ENCODE measurements around the gene SDCCAG8. TPM values are rescaled to one million over a fixed set of nuclear protein-coding genes. Genes with fewer than 3 reads are reported as not detected.
A peak's percentile ranks its signal among the peaks of the same experiment; 100 is the strongest.
"Not testable (repeated sequence)": the region's sequence is repeated elsewhere in the genome, so short reads cannot be mapped to it uniquely, and the experiment has no call there.

Gene SDCCAG8
- total and polyA plus RNA-seq, 4 donors: 25.4 to 96.7 (median 48.2) TPM

DNA sequence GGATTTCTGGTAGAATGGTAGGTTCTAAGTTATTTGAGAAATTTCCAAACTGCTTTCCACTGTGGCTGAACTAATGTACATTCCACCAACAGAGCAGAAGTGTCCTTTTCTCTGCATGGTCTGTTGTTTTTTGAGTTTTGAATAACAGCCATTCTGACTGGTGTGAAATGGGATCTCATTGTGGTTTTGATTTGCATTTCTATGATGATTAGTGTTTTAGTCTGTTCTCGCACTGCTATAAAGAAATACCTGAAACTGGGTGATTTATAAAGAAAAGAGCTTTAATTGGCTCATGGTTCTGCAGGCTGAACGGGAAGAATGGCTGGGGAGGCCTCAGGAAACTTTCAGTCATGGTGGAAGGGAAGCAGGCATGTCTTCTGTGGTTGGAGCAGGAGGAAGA lies 80.3 kb downstream of the SDCCAG8 start:
- no peak for DNase-seq
- no peak overlapping the region for H3K27ac ChIP-seq (ENCODE audit: low read depth in 1 of 2, low read length in 1 of 2)
- 68 to 84% methylated on average over 2 of the region's 2 CpGs for WGBS, 2 donors
- no peaks in the 10 kb centered on the region for H3K9me3 ChIP-seq (ENCODE audit: control insufficient read depth in 4 of 4, insufficient read depth in 3 of 4, low read length in 3 of 4)
- TF ChIP-seq, protein P1, sequence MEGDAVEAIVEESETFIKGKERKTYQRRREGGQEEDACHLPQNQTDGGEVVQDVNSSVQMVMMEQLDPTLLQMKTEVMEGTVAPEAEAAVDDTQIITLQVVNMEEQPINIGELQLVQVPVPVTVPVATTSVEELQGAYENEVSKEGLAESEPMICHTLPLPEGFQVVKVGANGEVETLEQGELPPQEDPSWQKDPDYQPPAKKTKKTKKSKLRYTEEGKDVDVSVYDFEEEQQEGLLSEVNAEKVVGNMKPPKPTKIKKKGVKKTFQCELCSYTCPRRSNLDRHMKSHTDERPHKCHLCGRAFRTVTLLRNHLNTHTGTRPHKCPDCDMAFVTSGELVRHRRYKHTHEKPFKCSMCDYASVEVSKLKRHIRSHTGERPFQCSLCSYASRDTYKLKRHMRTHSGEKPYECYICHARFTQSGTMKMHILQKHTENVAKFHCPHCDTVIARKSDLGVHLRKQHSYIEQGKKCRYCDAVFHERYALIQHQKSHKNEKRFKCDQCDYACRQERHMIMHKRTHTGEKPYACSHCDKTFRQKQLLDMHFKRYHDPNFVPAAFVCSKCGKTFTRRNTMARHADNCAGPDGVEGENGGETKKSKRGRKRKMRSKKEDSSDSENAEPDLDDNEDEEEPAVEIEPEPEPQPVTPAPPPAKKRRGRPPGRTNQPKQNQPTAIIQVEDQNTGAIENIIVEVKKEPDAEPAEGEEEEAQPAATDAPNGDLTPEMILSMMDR (IDR thresholded peaks at IDR 0.05; ENCODE audit: control extremely low read depth, extremely low read depth): no peak
- no peak overlapping the region for H3K4me3 ChIP-seq
- no peak for ATAC-seq (ENCODE audit: insufficient read depth, low FRiP score)
- H3K4me1 ChIP-seq (ENCODE audit: control insufficient read depth in 5 of 5, insufficient read depth in 5 of 5, low read length in 5 of 5): no peaks in the 10 kb centered on the region
- H3K27me3 ChIP-seq (ENCODE audit: control insufficient read depth in 3 of 3, insufficient read depth in 3 of 3, low read length in 2 of 3): no peaks in the 10 kb centered on the region
- H3K9ac ChIP-seq (ENCODE audit: insufficient read depth in 1 of 2, low read length in 2 of 2): no peak overlapping the region
- H3K36me3 ChIP-seq (ENCODE audit: control insufficient read depth in 4 of 4, insufficient read depth in 4 of 4, low read length in 4 of 4): peaks cover 8 to 17% (median 15%) of the 10 kb centered on the region in 4 donors

DNA sequence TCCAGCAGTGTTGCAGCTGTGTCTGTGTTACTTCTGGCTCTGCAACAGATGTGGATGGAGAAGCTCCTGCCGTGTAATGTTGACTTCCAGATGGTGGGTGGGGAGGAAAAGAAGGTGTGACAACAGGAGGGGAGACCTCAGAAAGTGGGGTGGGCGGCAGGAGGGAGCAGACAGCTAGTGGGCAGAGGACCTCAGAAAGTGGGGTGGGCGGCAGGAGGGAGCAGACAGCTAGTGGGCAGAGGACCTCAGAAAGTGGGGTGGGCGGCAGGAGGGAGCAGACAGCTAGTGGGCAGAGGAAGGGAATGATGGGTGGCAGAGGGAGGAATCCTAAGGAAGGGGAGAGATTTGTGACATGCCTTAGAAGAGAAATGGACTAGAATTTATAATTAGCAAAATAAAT lies 83.0 kb downstream of the SDCCAG8 start:
- not testable (repeated sequence) for H3K9me3 ChIP-seq (ENCODE audit: control insufficient read depth in 4 of 4, insufficient read depth in 3 of 4, low read length in 3 of 4); DNase-seq; H3K27ac ChIP-seq (ENCODE audit: low read depth in 1 of 2, low read length in 1 of 2); H3K27me3 ChIP-seq (ENCODE audit: control insufficient read depth in 3 of 3, insufficient read depth in 3 of 3, low read length in 2 of 3); H3K4me1 ChIP-seq (ENCODE audit: control insufficient read depth in 5 of 5, insufficient read depth in 5 of 5, low read length in 5 of 5); H3K9ac ChIP-seq (ENCODE audit: insufficient read depth in 1 of 2, low read length in 2 of 2); H3K4me3 ChIP-seq; ATAC-seq (ENCODE audit: insufficient read depth, low FRiP score); H3K36me3 ChIP-seq (ENCODE audit: control insufficient read depth in 4 of 4, insufficient read depth in 4 of 4, low read length in 4 of 4)
- 91 to 96% methylated on average over 3 to 4 of the region's 4 CpGs for WGBS, 2 donors

DNA sequence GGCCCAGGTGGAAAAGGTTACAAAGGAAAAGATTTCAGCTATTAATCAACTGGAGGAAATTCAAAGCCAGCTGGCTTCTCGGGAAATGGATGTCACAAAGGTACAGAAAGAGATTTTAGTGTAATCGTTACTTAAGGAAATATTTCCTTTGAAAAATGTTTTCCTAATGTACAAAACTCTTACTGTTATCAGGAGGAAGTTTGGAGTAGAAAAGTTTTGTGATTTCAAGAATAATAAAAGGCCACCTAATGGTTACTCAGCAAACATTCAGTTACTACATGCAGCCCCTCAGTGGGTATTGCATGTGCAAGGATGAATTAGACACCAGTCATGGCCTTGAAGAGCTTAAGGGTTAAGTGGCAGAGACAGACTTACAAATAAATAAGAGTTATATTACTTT lies 85.2 kb downstream of the SDCCAG8 start:
- Histone ChIP-seq H3K4me3 (no peak overlapping the region), H3K36me3 (ENCODE audit: control insufficient read depth in 4 of 4, insufficient read depth in 4 of 4, low read length in 4 of 4) (peaks cover 0 to 7% (median 4%) of the 10 kb centered on the region in 4 donors), H3K27ac (ENCODE audit: low read depth in 1 of 2, low read length in 1 of 2) (no peak overlapping the region), H3K4me1 (ENCODE audit: control insufficient read depth in 5 of 5, insufficient read depth in 5 of 5, low read length in 5 of 5) (no peaks in the 10 kb centered on the region), H3K27me3 (ENCODE audit: control insufficient read depth in 3 of 3, insufficient read depth in 3 of 3, low read length in 2 of 3) (no peaks in the 10 kb centered on the region), H3K9ac (ENCODE audit: insufficient read depth in 1 of 2, low read length in 2 of 2) (no peak overlapping the region), H3K9me3 (ENCODE audit: control insufficient read depth in 4 of 4, insufficient read depth in 3 of 4, low read length in 3 of 4) (no peaks in the 10 kb centered on the region)
- WGBS, 2 donors: 48 to 56% methylated on average over 2 of the region's 2 CpGs
- no peak for DNase-seq
- TF ChIP-seq, protein P1 (IDR thresholded peaks at IDR 0.05; ENCODE audit: control extremely low read depth, extremely low read depth): no peak
- ATAC-seq (ENCODE audit: insufficient read depth, low FRiP score): no peak

DNA sequence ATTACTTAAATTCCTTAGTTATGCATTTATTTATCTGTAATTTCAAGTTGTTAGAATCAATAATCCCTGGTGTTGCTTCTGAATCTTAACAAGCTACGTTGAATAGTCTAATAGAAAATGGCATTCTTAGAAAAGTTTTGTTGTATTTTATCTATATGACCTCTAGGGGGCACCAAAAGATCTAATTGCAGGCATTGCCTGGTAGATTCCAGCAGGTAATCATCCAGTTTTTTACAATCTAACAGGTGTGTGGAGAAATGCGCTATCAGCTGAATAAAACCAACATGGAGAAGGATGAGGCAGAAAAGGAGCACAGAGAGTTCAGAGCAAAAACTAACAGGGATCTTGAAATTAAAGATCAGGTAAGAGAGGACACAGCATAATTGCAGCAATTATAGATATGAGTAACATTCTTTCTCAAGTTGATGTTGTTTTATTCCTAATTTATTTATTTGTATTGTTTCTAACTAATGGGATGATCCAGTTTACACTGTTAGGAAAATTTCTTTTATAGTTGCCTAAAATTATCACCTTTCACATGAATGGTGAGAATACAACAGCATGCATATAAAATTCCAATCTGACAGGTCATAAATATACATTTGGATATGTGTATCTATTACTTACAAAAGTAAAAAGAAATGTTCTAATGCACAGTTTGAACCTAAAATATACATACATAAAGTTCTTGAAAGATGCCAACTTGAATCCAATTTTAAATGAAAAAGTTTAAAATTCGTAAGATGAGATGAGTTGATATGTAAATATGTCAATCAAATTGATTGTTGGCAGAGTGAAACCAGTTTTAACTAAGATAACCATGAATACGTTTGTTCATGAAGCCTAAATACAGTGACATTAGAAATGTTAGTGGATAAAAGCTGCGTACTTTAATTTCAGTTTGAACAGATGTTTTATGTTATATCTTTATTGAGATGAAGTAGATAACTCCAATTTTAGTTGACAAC lies 88.4 kb downstream of the SDCCAG8 start:
- peak in 2 of 3 donors; percentile 52 to 65 for DNase-seq
- peaks cover 0 to 9% (median 6%) of the 10 kb centered on the region in 4 donors for H3K36me3 ChIP-seq (ENCODE audit: control insufficient read depth in 4 of 4, insufficient read depth in 4 of 4, low read length in 4 of 4)
- no peak overlapping the region for H3K9ac ChIP-seq (ENCODE audit: insufficient read depth in 1 of 2, low read length in 2 of 2)
- H3K9me3 ChIP-seq (ENCODE audit: control insufficient read depth in 4 of 4, insufficient read depth in 3 of 4, low read length in 3 of 4): no peaks in the 10 kb centered on the region
- ATAC-seq (ENCODE audit: insufficient read depth, low FRiP score): peak; percentile 69
- H3K27ac ChIP-seq (ENCODE audit: low read depth in 1 of 2, low read length in 1 of 2): no peak overlapping the region
- TF ChIP-seq, protein P1 (IDR thresholded peaks at IDR 0.05; ENCODE audit: control extremely low read depth, extremely low read depth): peak; percentile 57
- no peaks in the 10 kb centered on the region for H3K27me3 ChIP-seq (ENCODE audit: control insufficient read depth in 3 of 3, insufficient read depth in 3 of 3, low read length in 2 of 3)
- 65 to 74% methylated on average over 5 of the region's 5 CpGs for WGBS, 2 donors
- H3K4me1 ChIP-seq (ENCODE audit: control insufficient read depth in 5 of 5, insufficient read depth in 5 of 5, low read length in 5 of 5): no peaks in the 10 kb centered on the region
- H3K4me3 ChIP-seq: no peak overlapping the region
